Aorta (tissue), 5 donors: ENCODE measurements around the gene KCNK4. TPM values are rescaled to one million over a fixed set of nuclear protein-coding genes. Genes with fewer than 3 reads are reported as not detected.

Source experiments
- ATAC-seq: fragments of 200-7000 bp; cut with Tn5 transposase; one replicate; pipeline ENCODE4 v1.9.1; 2022; ENCODE audit warnings: moderate library complexity; ENCODE audit not compliant: low FRiP score
- DNase-seq, 2 donors: peaks; one replicate each; pipeline ENCODE4 v3.0.0-alpha.2; 2020
- H3K27ac ChIP-seq, 2 donors: one replicate each; pipeline ENCODE4 v1.5.1; 2013; ENCODE audit warnings: low read length in 2 of 2, mild to moderate bottlenecking in 2 of 2, moderate library complexity in 2 of 2, control low read depth in 1 of 2, inconsistent platforms in 1 of 2, low read depth in 1 of 2
- H3K27me3 ChIP-seq, 2 donors: one replicate each; pipeline ENCODE4 v1.6.1; 2013; ENCODE audit warnings: control low read depth in 1 of 2, low read length in 1 of 2, mild to moderate bottlenecking in 1 of 2, moderate library complexity in 1 of 2; ENCODE audit not compliant: insufficient read depth in 2 of 2, control insufficient read depth in 1 of 2
- H3K36me3 ChIP-seq, 2 donors: one replicate each; pipeline ENCODE4 v1.6.1; 2013; ENCODE audit warnings: control low read depth in 1 of 2, low read length in 1 of 2, mild to moderate bottlenecking in 1 of 2; ENCODE audit not compliant: insufficient read depth in 2 of 2, control insufficient read depth in 1 of 2
- H3K4me1 ChIP-seq, 2 donors: one replicate each; pipeline ENCODE4 v1.6.1; 2013; ENCODE audit warnings: low read length in 2 of 2, control low read depth in 1 of 2, mild to moderate bottlenecking in 1 of 2, moderate library complexity in 1 of 2; ENCODE audit not compliant: insufficient read depth in 2 of 2, control insufficient read depth in 1 of 2
- H3K4me3 ChIP-seq, 2 donors: one replicate each; pipeline ENCODE4 v1.5.1; 2013; ENCODE audit warnings: low read length in 2 of 2, control low read depth in 1 of 2, mild to moderate bottlenecking in 1 of 2
- H3K9me3 ChIP-seq: one replicate; pipeline ENCODE4 v1.6.1; 2013; ENCODE audit warnings: mild to moderate bottlenecking, low read length; ENCODE audit not compliant: control insufficient read depth
- WGBS, 2 donors: extraction: QIAGEN DNeasy Blood & Tissue Kit; methylation state at CpG; one replicate each; pipeline ENCODE4 v1.1.7; 2013; 5-methylcytosine and 5-hydroxymethylcytosine counted together
- intact Hi-C, 2 donors: fragments of 100-400 bp; cut with DNase I; formaldehyde crosslinking; loops; one replicate each; pipeline versions ENCODE4 v1.14.2 to v1.15.0; 2022
- polyA plus RNA-seq, 2 donors: library from polyadenylated mRNA; stranded (reverse); fragments of 200-250 nt; gene quantifications; one replicate each; pipeline ENCODE4 v1.2.3, GENCODE V29; 2013
- total RNA-seq, 2 donors: library from RNA; stranded (reverse); fragmentation: NEBNext Ultra II Directional; extraction: Animal tissue kit (Norgen Biotek cat#: 25700); gene quantifications; one replicate each; pipeline ENCODE4 v1.2.1, GENCODE V29; 2021
- donor health status: healthy with polysubstance abuse.
- donor health status: Bipolar disorder and iron deficiency.
- donor health status: DM: no; HTN: no; CAD: no.
- donor health status: DM: no; HTN: no; CAD: no.
- donor health status: DM: yes; HTN: yes; CAD: no.

Gene KCNK4
- total and polyA plus RNA-seq, 4 donors: not detected

DNA sequence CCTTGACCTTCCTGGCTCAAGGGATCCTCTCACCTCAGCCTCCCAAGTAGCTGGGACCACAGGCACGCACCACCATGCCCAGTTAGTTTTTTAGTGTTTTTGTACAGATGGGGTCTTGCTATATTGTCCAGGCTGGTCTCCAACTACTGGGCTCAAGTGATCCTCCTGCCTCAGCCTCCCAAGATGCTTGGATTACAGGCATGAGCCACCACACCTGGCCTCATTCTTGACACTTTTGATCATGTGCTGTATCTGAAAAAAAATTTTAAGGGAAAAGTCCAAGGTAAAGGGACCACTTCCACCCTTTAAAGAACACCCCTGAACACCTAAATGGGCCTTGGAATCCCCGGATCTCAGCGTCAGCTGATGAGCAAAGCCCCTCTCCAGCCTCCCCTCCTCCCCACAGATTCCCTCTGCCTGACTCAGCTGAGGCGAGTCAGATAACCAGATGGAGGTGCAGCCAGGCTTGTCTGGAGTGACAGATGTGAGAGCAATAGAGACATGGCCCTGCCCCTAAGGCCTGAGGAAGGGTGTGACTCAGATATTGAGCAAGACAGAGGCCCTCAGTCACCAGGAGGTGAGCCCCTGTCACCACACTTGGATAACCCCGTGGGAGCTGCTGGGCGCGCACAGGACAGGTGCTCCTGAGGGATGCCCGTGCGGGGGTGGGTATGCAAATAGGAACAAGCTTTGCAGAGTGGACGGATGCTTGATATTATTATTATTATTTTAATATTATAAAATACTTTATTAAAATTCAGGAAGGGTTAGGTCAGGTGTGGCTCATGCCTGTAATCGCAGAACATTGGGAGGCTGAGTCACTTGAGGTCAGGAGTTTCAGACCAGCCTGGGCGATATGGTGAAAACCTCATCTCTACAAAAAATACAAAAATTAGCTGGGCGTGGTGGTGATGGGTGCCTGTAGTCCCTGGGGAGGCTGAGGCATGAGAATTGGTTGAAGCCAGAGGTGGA, 43.9 kb downstream of the KCNK4 start:
- no peak overlapping the region for H3K27ac ChIP-seq
- no peaks in the 10 kb centered on the region for H3K27me3 ChIP-seq
- ATAC-seq (no peak), DNase-seq (no peak)
- WGBS, 2 donors: 68 to 72% methylated on average over 13 of the region's 13 CpGs
- intact Hi-C loops: no loop called here
- no peaks in the 10 kb centered on the region for H3K4me1 ChIP-seq
- H3K36me3 ChIP-seq: no peaks in the 10 kb centered on the region
- no peaks in the 10 kb centered on the region for H3K9me3 ChIP-seq
- H3K4me3 ChIP-seq: no peak overlapping the region

DNA sequence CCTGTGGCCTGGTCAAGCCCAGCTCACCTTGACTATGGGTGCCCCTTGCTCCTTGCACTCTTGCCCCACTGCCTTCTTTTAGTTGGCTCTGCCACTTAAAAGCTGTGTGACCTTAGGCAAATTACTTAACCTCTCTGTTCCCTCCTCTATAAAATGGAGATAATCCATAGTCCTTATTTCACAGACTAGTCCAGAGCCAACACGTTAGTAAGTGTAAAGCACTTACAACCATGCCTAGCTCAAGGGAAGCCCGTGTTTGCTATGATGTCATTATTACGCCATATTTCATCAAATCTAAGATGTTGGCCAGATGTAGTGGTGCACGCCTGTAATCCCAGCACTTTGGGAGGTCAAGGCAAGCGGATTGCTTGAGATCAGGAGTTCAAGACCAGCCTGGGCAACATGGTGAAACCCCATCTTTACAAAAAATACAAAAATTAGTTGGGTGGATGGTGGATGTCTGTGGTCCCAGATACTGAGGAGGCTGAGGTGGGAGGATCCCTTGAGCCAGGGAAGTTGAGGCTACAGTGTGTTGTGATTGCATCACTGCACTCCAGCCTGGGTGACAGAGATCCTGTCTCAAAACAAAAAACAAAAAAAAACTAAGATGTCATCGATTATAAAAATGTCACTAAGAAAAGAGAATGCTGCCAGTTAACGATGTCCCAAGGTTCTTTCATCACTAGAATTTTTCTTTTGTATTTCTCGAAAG, 46.6 kb downstream of the KCNK4 start:
- Histone ChIP-seq H3K27ac (no peak overlapping the region), H3K36me3 (no peaks in the 10 kb centered on the region), H3K4me1 (no peaks in the 10 kb centered on the region), H3K4me3 (no peak overlapping the region), H3K27me3 (no peaks in the 10 kb centered on the region), H3K9me3 (no peaks in the 10 kb centered on the region)
- ATAC-seq (no peak), DNase-seq (no peak)
- intact Hi-C loops: no loop called here
- 72 to 74% methylated on average over 8 of the region's 8 CpGs for WGBS, 2 donors

DNA sequence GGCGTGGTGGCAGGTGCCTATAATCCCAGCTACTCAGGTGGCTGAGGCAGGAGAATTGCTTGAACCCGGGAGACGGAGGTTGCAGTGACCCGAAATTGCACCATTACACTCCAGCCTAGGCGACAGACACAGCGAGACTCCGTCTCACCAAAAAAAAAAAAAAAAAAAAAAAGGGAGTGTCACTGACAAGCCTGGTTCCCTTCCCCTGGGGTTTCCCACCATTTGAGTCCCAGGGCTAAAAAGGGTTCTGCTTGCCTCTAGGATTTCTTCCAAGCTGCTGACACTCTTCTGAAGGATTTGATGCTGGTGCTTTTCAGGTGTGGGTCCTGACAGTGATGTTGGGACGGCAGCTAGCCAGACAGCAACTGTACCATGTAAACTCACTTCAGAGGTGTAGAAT, 47.6 kb downstream of the KCNK4 start:
- no peaks in the 10 kb centered on the region for H3K36me3 ChIP-seq
- WGBS, 2 donors: 91% methylated on average over 8 of the region's 8 CpGs
- no peak overlapping the region for H3K4me3 ChIP-seq
- DNase-seq: no peak
- H3K27ac ChIP-seq: no peak overlapping the region
- H3K4me1 ChIP-seq: no peaks in the 10 kb centered on the region
- H3K27me3 ChIP-seq: no peaks in the 10 kb centered on the region
- no peaks in the 10 kb centered on the region for H3K9me3 ChIP-seq
- intact Hi-C loops: no loop called here
- no peak for ATAC-seq

DNA sequence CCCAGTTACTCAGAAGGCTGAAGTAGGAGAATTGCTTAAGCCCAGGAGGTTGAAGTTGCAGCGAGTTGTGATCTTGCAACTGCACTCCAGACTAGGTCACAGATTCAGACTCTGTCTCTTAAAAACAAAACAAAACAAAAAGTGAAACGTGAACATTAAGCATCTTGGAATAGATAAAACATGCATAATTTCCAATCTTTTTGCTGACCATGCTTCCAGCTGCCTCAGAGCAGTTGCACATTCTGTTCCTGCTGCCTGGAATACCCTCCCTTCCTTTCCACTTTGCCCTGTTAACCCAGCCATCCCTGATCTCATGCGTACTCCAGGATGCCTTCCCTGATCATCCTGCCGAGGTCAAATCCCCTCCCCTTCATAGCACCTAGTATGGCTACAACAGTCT, 48.2 kb downstream of the KCNK4 start:
- 74 to 76% methylated on average over 4 of the region's 4 CpGs for WGBS, 2 donors
- no peaks in the 10 kb centered on the region for H3K27me3 ChIP-seq
- H3K4me3 ChIP-seq: no peak overlapping the region
- no peaks in the 10 kb centered on the region for H3K4me1 ChIP-seq
- ATAC-seq (no peak), DNase-seq (no peak)
- intact Hi-C loops: no loop called here
- no peaks in the 10 kb centered on the region for H3K9me3 ChIP-seq
- H3K36me3 ChIP-seq: no peaks in the 10 kb centered on the region
- no peak overlapping the region for H3K27ac ChIP-seq

DNA sequence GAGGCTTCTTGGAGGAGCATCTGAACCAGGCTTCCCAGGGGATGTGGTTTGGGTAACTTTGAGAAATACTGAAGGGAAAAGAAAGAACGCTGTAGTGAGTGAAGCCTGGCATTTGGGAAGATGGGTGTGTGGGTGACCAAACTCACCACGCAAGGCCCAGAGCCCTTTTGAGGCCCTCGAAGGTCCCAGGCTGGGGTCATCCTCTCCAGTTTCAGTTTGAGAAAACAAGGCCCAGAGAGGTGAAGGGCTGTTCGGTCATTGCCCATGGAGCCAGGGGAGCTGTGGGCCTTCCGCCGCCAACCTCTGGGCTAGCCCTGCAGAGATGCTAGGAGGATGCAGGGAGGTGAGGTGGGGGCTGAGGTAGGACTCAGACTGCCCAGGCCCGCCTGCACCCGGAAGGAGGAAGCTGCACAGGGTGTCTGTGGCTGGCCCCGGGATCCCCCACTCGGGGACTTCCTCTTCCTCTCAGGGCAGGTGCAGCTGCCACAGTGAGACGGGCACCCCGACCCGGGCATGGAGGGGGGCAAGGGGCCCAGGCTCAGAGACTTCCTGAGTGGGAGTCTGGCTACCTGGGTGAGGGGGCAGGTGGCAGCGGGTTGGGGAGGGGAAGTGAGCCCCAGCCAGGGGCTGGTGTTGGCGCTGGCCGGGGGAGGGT, 48.8 kb downstream of the KCNK4 start, which contains the start of gene CCDC88B:
CCDC88B (plus strand) TSS at position 451 of the 655 bp plus-strand sequence; CDS start at position 514, 63 bp downstream.
- H3K4me3 ChIP-seq: no peak within 1 kb of the TSS
- H3K36me3 ChIP-seq: no peaks in the 10 kb centered on the region
- DNase-seq (peak in 1 of 2 donors; percentile 87), ATAC-seq (peak; percentile 36)
- no peaks in the 10 kb centered on the region for H3K27me3 ChIP-seq
- no peaks in the 10 kb centered on the region for H3K4me1 ChIP-seq
- intact Hi-C loops: no loop called here
- H3K27ac ChIP-seq: no peak within 1 kb of the TSS
- no peaks in the 10 kb centered on the region for H3K9me3 ChIP-seq
- WGBS, 2 donors: 88 to 90% methylated on average over 12 to 16 of the region's 16 CpGs

DNA sequence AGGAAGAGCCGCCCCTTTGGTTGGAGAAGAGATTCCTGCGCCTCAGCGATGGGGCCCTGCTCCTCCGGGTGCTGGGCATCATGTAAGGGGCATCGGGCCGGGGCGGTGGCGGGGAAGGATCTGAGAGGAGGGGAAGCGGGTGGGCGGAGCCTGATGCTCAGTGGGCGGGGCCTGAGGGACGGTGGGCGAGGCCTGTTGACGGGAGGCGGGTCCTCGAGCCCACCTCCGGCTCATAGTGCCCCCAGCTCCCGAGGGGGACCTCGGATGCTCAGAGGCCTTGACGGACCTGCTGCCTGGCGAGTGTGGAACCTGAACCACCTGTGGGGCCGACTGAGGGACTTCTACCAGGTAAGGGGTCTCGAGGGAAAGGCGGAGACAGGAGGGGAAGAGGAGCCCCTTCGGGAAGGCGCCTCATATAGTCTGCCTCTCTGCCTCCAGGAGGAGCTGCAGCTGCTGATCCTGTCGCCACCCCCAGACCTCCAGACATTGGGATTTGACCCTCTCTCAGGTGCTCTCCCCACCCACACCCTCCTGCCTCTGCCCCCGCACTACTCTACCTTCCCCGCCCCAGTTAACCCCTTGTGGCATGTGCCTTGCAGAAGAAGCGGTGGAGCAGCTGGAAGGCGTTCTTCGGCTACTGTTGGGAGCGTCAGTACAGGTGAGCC, 49.7 kb downstream of the KCNK4 start:
- Histone ChIP-seq H3K27me3 (no peaks in the 10 kb centered on the region), H3K4me3 (no peak overlapping the region), H3K4me1 (no peaks in the 10 kb centered on the region), H3K9me3 (no peaks in the 10 kb centered on the region), H3K36me3 (no peaks in the 10 kb centered on the region), H3K27ac (no peak overlapping the region)
- intact Hi-C loops: no loop called here
- 51 to 53% methylated on average over 31 to 33 of the region's 33 CpGs for WGBS, 2 donors
- ATAC-seq: no peak
- peak; percentile 74 to 89 for DNase-seq

DNA sequence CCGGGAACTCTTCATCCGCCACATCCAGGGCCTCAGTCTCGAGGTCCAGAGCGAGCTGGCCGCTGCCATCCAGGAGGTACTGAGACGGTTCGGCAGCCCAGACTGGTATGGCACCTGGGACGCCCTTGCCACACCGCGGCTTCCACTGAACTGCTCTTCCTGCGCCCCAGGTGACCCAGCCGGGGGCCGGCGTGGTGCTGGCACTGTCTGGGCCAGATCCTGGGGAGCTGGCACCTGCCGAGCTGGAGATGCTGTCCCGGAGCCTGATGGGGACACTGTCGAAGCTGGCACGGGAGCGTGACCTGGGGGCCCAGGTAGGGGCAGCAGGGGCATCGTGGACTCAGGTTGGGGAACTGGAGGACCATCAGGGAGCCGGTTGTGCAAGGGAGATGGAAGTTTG, 50.3 kb downstream of the KCNK4 start:
- H3K9me3 ChIP-seq: no peaks in the 10 kb centered on the region
- WGBS, 2 donors: 92 to 94% methylated on average over 21 of the region's 21 CpGs
- no peak for ATAC-seq
- H3K4me1 ChIP-seq: no peaks in the 10 kb centered on the region
- H3K27me3 ChIP-seq: no peaks in the 10 kb centered on the region
- no peak overlapping the region for H3K4me3 ChIP-seq
- DNase-seq: no peak
- no peaks in the 10 kb centered on the region for H3K36me3 ChIP-seq
- H3K27ac ChIP-seq: no peak overlapping the region
- intact Hi-C loops: no loop called here
